WI38 (cell line): ENCODE data around the gene RIC3.

ENCODE experiments used
- H3K4me3 ChIP-seq: 2 replicates; pipeline ENCODE4 v1.5.1; 2011; ENCODE audit warnings: low read depth, mild to moderate bottlenecking, control low read depth, low read length
- CTCF ChIP-seq: IDR thresholded peaks from 2 replicates; pipeline ENCODE4 v1.5.1; 2012; ENCODE audit warnings: low read depth, mild to moderate bottlenecking, control low read depth, low read length

RIC3 gene

GRCh38 chr11:8126649-8127289 is 42.1 kb downstream of the RIC3 start:
- TF ChIP-seq CTCF: no peak
- no peak overlapping the region for H3K4me3 ChIP-seq

GRCh38 chr11:8122173-8122764 is 46.6 kb downstream of the RIC3 start:
- no peak overlapping the region for H3K4me3 ChIP-seq
- TF ChIP-seq CTCF: no peak

- no peak for TF ChIP-seq CTCF
- no peak overlapping the region for H3K4me3 ChIP-seq
Measured at GRCh38 chr11:8111636-8112035, 57.2 kb downstream of the RIC3 start.

- no peak for TF ChIP-seq CTCF
- H3K4me3 ChIP-seq: no peak overlapping the region
Measured at GRCh38 chr11:8110396-8110795, 58.4 kb downstream of the RIC3 start.

GRCh38 chr11:8109675-8110074 is 59.1 kb downstream of the RIC3 start:
- no peak for TF ChIP-seq CTCF
- H3K4me3 ChIP-seq: no peak overlapping the region

GRCh38 chr11:8108421-8108820 is 60.4 kb downstream of the RIC3 start:
- no peak for TF ChIP-seq CTCF
- H3K4me3 ChIP-seq: no peak overlapping the region

GRCh38 chr11:8107642-8108041 is 61.2 kb downstream of the RIC3 start:
- no peak for TF ChIP-seq CTCF
- no peak overlapping the region for H3K4me3 ChIP-seq
